GM19468 (cell line): ENCODE data around the gene MYO1D.

ENCODE experiments used
- ATAC-seq: cut with Tn5 transposase; IDR thresholded peaks from one replicate; pipeline ENCODE4 v1.9.1; 2021; ENCODE audit warnings: mild to moderate bottlenecking, moderate library complexity, moderate number of reproducible peaks; ENCODE audit not compliant: unreplicated experiment; ENCODE audit errors: extremely low read depth

MYO1D gene

GRCh38 chr17:32697728-32698625, 178.9 kb downstream of the MYO1D start:
- no peak for ATAC-seq

GRCh38 chr17:32696426-32696825, 180.5 kb downstream of the MYO1D start:
- ATAC-seq, result no peak

- ATAC-seq, result no peak
Observed at GRCh38 chr17:32695864-32696263, 181.1 kb downstream of the MYO1D start.

GRCh38 chr17:32693194-32693897, 183.6 kb downstream of the MYO1D start:
- no peak for ATAC-seq

GRCh38 chr17:32692179-32692578, 184.7 kb downstream of the MYO1D start:
- ATAC-seq, result no peak

GRCh38 chr17:32689348-32689747, 187.6 kb downstream of the MYO1D start:
- ATAC-seq, result no peak

- ATAC-seq, result no peak
Observed at GRCh38 chr17:32688221-32688620, 188.7 kb downstream of the MYO1D start.

- ATAC-seq, result no peak
Observed at GRCh38 chr17:32684087-32684958, 192.6 kb downstream of the MYO1D start.

GRCh38 chr17:32673964-32674363, 203.0 kb downstream of the MYO1D start:
- ATAC-seq, result no peak

- no peak for ATAC-seq
Observed at GRCh38 chr17:32672711-32673110, 204.2 kb downstream of the MYO1D start.

- ATAC-seq, result no peak
Observed at GRCh38 chr17:32671896-32672295, 205.0 kb downstream of the MYO1D start.

GRCh38 chr17:32664936-32665583, 211.9 kb downstream of the MYO1D start:
- no peak for ATAC-seq

- no peak for ATAC-seq
Observed at GRCh38 chr17:32660496-32660985, 216.4 kb downstream of the MYO1D start.

GRCh38 chr17:32659419-32659842, 217.5 kb downstream of the MYO1D start:
- ATAC-seq, result no peak

GRCh38 chr17:32658470-32659418, 218.2 kb downstream of the MYO1D start:
- ATAC-seq, result no peak

- no peak for ATAC-seq
Observed at GRCh38 chr17:32656886-32657285, 220.0 kb downstream of the MYO1D start.

GRCh38 chr17:32654324-32654723, 222.6 kb downstream of the MYO1D start:
- ATAC-seq, result no peak

GRCh38 chr17:32651084-32651483, 225.8 kb downstream of the MYO1D start:
- no peak for ATAC-seq

GRCh38 chr17:32648450-32648849, 228.5 kb downstream of the MYO1D start:
- ATAC-seq, result no peak
